HG02852 (cell line): ENCODE measurements around the gene DNAJC12.
"Not testable (repeated sequence)": the region's sequence is repeated elsewhere in the genome, so short reads cannot be mapped to it uniquely, and the experiment has no call there.

ENCODE experiments used
- ATAC-seq: cut with Tn5 transposase; IDR thresholded peaks from one replicate; pipeline ENCODE4 v1.9.1; 2021; ENCODE audit warnings: mild to moderate bottlenecking, moderate library complexity; ENCODE audit not compliant: unreplicated experiment

DNAJC12 gene

DNA sequence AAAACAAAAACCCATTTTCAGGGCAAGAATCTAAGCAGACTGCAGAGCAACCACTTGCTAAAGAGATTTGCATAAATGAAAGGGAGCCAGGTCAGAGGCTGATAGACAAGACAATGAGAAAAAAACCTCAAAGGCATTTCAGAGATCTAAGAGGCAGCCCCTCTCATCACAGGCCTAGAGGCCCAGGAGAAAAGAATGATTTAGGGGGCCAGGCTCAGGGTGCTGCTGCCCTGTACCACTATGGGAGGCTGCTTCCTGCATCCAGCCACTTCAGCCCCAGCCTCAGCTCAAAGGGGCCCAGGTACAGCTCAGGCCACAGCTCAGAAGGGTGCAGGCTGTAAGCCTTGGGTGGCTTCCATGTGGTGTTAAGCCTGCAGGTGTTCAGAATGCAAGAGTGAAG lies 3.7 kb upstream of the DNAJC12 start:
- ATAC-seq = no peak

DNA sequence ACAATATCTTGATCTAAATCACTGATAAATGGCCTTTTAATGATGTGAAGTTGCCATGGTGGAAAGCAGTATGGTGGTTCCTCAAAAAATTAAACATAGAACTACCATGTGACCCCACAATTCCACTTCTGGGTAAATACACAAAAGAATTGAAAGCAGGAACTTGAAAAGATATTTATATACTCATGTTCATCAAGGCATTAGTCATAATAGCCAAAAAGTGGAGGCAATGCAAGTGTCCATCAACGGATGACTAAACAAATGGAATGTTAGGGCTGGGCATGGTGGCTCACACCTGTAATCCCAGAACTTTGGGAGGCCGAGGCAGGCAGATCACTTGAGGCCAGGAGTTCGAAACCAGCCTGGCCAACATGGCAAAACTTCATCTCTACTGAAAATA lies 2.0 kb upstream of the DNAJC12 start:
- no peak for ATAC-seq

DNA sequence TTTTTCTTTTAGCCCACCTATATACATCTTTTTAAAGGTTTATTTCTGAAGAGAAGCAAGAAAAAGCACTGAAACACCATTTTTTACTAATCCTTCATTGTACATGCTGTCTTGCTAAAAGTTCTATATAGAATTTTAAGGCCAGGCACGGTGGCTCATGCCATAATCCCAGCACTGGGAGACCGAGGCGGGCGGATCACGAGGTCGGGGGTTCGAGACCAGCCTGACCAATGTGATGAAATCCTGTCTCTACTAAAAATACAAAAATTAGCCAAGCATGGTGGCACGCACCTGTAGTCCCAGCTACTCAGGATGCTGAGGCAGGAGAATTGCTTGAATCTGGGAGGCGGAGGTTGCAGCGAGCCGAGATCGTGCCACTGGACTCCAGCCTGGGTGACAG lies 1.5 kb upstream of the DNAJC12 start:
- ATAC-seq = not testable (repeated sequence)

DNA sequence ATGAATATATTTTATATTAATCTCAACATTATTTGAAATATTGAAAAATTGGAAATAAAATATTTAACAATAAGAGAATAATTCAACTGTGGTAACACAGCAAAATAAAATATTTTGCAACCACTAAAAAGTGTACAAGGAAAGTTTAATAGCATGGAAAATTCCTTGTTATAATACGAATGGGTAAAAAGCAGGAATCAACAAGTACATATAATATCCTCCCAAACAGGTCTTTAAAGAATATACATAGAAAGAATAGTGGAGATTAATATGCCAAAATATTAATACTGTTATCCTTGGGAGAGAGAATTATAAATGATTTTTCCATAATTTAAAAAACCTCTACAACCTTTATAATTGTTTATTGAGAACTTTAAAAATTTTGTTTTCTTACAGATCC lies 1.0 kb downstream of the DNAJC12 start:
- no peak for ATAC-seq

DNA sequence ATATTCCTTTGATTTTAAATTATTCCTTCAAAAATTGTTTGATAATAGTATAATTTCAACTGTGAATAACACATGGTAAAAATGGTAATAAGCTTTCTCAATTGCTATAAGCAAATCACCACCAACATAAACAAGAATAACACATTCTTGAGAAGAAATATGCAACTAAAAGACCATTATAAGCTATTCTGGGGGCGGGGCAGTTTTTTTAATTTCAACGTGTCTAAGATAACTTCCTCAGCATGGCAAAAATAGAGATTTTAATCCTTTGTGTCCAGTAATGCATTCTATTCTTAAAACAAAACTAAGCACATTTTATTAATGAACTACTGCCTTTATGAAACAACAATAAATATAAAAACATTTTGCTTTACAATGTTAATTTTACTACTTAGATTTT lies 1.5 kb downstream of the DNAJC12 start:
- no peak for ATAC-seq

DNA sequence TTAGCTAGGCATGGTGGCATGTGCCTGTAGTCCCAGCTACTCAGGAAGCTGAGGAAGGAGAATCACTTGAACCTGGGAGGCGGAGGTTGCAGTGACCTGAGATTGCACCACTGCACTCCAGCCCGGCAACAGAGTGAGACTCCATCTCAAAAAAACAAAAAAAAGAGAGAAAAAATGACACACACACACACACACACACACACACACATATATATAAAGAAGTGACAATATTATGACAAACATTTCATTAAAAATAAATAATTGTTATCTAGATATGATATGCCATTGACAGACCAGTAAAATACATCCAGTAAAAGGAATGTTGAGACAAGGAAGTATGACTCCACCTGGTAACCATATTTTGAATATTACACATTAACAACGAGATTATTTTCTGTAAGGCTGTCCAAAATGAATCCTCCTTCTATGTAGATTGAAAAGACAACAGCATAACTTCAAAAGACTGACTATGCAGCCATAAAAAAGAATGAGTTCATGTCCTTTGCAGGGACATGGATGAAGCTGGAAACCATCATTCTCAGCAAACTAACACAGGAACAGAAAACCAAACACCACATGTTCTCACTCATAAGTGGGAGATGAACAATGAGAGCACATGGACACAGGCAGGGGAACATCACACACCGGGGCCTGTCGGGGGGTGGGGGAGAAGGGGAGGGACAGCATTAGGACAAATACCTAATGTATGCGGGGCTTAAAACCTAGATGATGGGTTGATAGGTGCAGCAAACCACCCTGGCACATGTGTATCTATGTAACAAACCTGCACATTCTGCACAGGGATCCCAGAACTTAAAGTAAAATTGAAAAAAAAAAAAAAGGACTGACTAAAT lies 2.2 kb downstream of the DNAJC12 start:
- ATAC-seq = not testable (repeated sequence)

DNA sequence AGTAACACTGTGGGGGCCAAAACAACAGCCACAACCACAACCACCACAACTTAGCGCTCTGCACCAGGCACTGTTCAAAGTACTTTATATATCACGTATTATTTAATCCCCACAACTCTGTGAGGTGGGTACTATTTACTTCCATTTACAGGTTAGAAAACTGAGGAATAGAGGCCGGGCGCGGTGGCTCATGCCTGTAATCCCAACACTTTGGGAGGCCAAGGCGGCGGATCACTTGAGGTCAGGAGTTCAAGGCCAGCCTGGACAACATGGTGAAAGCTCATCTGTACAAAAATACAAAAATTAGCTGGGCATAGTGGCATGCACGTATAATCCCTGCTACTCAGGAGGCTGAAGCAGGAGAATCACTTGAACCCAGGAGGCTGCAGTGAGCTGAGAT lies 3.6 kb downstream of the DNAJC12 start:
- ATAC-seq = no peak

DNA sequence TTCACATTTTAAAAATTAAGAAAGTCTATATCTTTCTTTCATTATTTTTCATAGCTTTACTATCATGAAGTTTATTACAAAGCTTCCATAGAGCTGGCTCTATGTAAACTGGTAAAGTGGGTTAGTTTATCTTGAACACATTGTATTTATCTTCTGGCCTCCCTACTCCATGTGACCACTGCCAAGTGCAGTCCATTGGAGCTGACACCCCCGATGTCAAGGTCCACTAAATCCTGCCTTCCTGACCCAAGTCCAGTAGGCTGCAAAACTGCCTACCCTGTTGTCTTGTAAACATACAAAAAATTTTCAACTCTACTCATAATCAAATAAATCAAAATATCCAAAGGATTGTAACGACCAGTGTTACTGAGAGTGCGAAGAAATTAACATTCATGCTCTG lies 10.2 kb downstream of the DNAJC12 start:
- ATAC-seq = no peak

DNA sequence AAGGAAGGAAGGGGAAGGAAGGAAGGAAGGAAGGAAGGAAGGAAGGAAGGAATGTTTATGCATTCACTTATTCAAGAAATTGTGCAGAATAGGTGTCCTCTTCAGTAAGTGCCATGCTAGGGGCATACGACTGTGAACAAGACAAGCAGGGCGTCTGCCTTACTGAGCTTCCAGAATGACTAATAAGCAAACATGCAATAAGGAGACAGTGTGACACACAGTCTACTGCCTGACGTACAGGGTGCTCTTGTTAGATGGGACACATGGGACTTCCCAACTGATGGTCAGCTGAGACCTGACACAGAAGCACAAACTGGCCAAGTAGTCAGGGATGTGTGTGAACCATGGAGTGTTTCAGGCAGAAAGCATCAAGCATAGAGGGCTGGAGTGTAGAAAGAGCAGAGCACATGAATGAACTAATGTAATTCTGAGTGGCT lies 18.2 kb downstream of the DNAJC12 start:
- peak; percentile 72 for ATAC-seq

DNA sequence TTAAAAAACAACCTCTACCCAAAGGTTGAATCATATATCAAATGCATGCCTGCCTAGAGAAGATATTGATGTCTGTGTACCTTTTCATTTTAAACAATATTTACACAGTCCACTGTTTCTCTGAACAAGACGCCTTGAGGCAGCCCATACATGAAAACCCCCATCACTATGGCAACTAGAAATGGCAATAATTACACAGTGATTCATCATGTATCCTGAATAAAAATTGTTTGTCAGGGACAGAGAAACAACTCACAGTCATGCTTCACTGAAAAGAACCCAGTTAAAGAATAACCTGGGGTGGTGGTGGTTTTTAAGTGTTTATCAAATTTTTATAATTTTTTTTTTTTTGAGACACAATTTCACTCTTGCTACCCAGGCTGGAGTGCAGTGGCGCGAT lies 19.7 kb downstream of the DNAJC12 start:
- ATAC-seq = no peak

DNA sequence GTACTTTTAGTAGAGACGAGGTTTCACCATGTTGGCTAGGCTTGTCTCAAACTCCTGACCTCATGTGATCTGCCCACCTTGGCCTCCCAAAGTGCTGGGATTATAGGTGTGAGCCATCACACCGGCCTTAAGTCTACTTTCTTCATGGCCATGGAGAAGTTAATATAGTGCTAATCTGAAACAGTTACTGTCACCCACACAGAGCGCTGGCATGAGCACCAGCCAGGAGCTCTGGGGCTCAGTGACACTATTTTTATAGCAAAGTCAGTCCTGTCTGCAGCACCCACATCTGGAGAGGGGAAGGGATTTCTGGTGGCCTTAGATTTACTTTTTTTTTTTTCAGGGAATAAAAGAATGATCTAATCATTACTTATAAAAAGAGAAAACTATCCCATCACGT lies 21.3 kb downstream of the DNAJC12 start:
- ATAC-seq = no peak

DNA sequence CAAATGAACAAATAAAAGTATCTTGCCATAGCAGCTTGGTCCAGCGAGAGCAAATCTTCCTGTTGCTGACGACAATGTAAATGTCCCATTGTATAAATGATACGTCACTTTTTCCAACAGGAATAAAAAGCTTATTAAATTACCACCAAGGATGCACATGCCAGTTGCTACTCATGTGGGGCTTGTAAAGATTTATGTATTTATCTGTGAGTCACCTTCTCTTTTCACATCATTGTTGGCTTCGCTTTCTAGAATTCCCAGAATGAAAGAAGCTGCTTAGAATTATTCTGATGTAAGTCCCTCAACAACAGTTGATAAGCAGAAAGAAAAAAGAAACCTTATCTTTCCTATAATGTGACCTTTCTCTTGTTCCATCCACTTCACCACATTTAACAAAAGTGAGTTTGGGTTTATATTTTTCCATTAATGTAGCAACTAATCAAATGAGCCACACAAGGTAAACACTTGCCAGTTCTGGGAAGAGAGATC lies 22.4 kb downstream of the DNAJC12 start:
- ATAC-seq = no peak

DNA sequence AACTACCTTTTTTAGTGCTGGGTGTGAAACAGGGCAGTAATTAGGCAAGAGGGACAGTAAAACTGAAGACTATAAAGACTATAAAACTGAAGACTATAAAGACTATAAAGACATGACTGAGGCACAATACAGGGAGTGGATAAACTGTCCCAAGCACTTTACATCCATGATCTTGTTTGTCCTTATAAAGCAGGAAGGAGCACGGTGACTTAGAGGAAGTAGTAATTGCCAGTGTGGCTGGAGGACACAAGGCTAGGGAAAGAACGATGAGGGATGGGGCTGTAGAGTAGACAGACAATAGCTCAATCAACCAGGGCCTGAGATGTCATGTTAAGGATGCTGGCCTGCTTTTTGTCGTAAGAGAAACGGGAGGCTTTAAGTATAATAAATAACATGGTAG lies 26.0 kb downstream of the DNAJC12 start:
- no peak for ATAC-seq

DNA sequence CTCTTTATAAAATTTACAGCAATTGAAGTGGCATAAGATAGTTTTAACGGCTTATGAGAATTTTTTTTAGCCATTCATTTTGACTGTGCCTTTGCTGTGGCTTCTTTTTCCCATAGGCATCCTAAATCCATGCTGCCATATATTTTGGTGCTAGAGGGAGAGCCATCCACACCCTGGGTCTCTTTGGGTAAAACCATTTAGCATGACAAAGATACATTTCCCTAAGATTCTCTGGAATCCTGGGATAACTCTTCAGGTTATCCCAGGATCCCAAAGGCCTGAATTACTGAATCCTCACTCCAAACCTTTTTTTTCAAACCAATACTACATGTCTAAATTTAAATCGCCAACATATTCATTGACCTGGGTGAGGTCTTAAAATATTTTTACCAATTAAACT lies 28.9 kb downstream of the DNAJC12 start:
- no peak for ATAC-seq

DNA sequence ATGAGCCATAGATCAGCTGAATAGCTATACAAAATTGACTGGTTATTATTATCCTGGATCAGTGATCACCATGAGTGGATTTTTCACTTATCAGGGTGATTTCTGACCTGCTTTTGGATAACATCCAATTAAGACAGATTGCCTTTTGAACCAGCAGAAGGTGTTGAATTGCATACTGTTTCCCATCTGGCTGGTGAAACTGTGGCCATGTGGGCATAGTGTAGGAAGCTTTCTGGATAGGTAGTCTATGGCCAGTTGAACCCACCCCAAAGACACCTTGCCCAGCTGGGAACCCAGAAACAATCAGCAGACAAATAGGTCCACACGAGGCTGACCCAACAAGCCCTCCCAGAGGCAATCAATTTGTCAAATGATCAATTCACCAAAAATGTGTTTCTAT lies 29.3 kb downstream of the DNAJC12 start:
- no peak for ATAC-seq

DNA sequence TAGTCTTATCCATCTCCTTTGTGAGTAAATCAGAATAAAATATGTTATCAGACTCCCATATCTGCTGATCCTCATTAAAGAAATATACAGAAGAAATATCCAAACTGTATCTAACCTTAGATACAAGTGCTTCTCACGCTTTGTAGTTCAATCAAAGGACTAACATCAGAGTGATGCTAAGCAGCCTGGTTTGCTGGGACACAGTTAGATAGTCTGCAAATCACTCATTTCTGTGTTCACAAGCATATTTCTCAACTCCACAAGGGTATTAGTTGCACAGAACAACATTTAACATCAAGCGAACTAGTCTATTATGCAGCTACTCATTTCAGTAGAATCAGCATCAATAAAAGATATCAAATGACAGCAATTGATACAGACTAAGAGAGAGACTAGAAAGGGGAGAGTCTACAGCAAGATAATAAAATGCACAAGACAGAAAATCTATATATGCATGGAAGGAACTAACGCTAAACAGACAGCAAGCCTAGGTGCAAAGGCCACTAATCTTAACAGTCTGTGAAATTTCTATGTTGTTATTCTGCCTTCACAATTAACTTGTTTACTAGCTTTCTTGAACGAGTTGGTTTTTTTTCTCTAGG lies 30.0 kb downstream of the DNAJC12 start:
- ATAC-seq = no peak

DNA sequence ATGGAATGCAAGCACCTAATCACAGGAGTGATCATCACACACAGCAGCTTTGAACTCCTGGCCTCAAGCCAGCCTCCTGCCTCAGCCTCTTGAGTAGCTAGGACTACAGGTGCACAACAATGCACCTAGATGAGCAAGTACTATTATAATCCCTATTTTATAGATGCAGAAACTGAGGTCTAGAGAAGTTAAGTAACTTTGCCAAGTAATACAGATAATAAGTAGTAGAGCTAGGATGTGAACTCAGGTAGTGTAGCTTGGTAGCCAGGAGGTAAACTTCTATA lies 33.7 kb downstream of the DNAJC12 start:
- no peak for ATAC-seq

DNA sequence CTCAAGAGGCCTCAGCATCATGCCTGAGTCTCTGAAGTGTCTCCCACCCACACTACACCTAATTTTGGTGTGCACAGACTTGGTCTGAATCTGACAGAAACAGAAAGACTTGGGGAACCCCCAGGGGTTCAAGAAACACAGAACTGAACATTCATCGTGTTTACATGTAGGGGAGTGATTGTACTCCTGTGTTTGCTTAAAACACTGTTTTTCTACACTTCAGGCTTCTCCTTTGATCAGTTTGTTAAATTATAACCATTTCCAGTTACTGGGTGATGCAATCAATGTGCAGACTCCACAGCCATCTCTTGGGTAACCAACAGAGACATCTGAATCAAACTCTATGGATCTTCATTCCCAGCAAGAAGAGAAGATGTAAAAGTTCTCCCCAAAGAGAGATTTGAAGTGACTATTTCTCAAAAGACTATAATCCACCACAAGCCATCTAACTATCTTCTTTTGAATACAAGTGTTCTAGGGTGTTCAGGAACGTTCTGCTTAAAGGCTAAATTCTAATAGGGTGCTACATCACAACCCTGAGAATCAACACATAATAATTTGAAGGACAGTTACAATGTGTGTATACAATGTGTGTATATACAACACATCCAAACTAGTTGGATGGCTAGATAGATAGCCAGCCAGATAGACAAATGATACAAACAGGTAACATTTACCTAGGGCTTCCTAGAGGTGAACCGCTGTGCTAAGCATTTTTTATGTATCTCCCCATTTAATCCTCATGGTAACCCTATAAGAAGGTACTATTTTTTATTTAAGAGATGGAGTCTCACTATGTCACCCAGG lies 34.2 kb downstream of the DNAJC12 start:
- ATAC-seq = peak; percentile 92

DNA sequence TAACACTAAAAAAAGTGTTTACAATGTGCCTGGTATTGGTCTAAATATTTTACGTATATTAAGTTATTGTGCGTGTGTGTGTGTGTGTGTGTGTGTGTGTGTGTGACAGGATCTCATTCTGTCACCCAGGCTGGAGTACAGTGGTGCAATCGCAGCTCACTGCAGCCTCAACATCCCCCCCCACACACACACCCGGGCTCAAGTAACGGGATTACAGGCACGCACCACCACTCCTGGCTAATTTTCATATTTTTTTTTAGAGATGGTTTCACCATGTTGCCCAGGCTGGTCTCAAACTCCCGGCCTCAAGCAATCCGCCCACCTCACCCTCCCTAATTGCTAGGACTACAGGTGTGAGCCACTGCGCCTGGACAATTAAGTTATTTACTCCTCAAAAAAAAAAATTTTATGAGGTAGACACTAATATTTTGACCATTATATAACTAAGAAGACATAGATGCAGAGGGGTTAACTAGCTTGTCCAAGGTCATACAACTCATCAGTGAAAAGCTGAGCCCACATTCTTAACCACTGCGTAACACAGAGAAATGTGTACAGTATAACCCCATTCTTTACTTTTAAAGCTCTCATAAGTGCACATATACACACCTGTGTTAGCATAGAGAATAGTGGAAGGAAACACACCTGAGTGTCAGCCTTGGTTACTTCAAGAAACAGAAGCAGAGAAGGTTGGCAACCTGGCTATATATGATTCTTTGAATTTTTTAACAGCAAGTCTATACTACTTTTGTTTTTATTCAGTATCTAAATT lies 35.0 kb downstream of the DNAJC12 start:
- peak; percentile 40 for ATAC-seq

DNA sequence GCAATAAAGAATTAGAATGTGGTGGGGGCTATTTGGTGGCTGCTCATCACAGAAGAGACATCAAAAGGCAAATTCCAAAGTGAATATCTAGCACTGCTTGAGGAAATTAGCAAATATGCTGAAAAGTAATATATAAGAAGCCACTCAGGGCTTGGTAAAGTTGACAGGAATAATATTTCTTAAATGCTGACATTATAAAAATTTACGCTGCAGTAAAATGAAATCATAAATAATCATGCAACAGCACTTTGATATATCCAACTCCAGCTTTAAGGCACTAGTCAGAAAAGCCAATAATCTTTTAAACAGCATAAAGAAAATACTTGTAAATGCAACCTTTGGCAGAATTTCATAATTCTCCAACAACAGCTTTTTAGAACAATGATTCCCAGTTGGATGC lies 36.9 kb downstream of the DNAJC12 start:
- ATAC-seq = no peak

DNA sequence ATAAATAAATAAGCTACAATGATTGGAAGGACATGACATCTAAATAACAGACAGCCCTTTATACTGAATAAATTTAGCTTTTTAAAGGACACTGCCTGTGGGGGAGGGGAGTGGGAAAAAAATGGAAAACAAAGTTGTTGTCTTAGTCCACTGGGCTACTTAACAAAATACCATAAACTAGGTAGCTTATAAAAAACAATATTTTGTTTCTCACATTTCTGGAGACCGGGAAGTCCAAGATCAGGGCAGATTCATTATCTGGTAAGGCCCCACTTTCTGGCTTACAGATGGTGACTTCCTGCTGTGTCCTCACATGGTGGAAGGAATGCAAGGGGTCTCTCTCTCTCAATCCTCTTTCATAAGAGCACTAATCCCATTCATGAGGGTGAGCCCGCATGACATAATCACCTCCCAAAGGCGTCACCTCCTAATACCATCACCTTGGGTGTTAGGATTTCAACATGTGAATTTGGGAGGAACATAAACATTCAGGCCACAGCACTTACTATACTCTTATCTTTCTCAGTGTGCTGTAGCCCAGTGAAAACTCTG lies 43.0 kb downstream of the DNAJC12 start:
- no peak for ATAC-seq
